GM12878 (cell line): ENCODE measurements around the gene KIAA2012.

Experiments used
- CBX5 ChIP-seq: sonication (generic); IDR thresholded peaks from 2 replicates; pipeline ENCODE4 v1.6.1; 2016; ENCODE audit warnings: low read depth, moderate library complexity, mild to moderate bottlenecking, inconsistent platforms
- ZNF217 ChIP-seq: fragments of 450-650 bp; IDR thresholded peaks from 2 replicates; pipeline ENCODE4 v1.6.1; 2017; ENCODE audit warnings: antibody characterized with exemption, mild to moderate bottlenecking

DNA sequence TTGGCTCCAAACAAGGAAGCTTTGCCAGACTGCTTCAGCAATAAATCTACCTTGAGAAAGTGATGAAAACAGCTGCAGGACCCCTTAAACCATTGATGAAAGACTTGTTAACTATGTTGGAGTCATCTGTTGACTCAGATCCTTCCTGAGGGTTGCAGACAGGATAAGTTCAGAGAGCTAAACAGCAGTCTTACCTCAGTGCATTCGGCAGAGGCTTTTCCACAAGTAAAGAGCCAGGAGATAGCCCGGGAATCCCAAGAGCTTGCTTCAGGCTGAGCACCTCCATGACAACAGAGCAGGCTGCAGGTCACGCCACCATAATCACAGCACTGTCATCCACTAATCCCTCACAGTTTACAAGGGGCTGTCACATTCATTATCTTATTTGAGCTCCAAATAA is 23.7 kb downstream of the KIAA2012 start:
- TF ChIP-seq CBX5 (no peak), ZNF217 (no peak)
